HepG2 (cell line): ENCODE data around the gene INHA. TPM values are rescaled to one million over a fixed set of nuclear protein-coding genes. Genes with fewer than 3 reads are reported as not detected.

ENCODE experiments used
- DR1 ChIP-seq: sonication (generic); formaldehyde crosslinking; IDR thresholded peaks from 2 replicates; pipeline ENCODE4 v1.8.0; 2021; ENCODE audit warnings: mild to moderate bottlenecking, missing genetic modification reagents, inconsistent platforms
- E2F2 ChIP-seq: sonication (generic); formaldehyde crosslinking; IDR thresholded peaks from 2 replicates; pipeline ENCODE4 v1.4.0; 2020; ENCODE audit warnings: missing genetic modification reagents, borderline replicate concordance
- KLF11 ChIP-seq: IDR thresholded peaks from 2 replicates; pipeline ENCODE4 v1.6.1; 2016; ENCODE audit warnings: missing compliant biosample characterization
- NFATC3 ChIP-seq: sonication (generic); formaldehyde crosslinking; IDR thresholded peaks from 2 replicates; pipeline ENCODE4 v1.5.1; 2020; ENCODE audit warnings: mild to moderate bottlenecking, missing genetic modification reagents
- PAXIP1 ChIP-seq: sonication (generic); formaldehyde crosslinking; conservative IDR thresholded peaks from 2 replicates; pipeline ENCODE4 v1.4.0; 2020; ENCODE audit warnings: mild to moderate bottlenecking, missing genetic modification reagents, moderate library complexity
- SOX13 ChIP-seq, 3 experiments: fragments of 450-650 bp in 1 of 3; sonication (generic) in 1 of 3; formaldehyde crosslinking in 1 of 3; IDR thresholded peaks in 2 of 3; conservative IDR thresholded peaks in 1 of 3; 2 replicates each; pipeline versions ENCODE4 v1.5.0 to v1.6.1; 2016 to 2020; ENCODE audit warnings: antibody characterized with exemption in 1 of 3, mild to moderate bottlenecking in 1 of 3, missing compliant biosample characterization in 1 of 3, missing genetic modification reagents in 1 of 3, moderate library complexity in 1 of 3
- STAT5B ChIP-seq: sonication (generic); formaldehyde crosslinking; IDR thresholded peaks from 2 replicates; pipeline ENCODE4 v1.4.0; 2020; ENCODE audit warnings: missing genetic modification reagents
- THAP11 ChIP-seq: IDR thresholded peaks from 2 replicates; pipeline ENCODE4 v1.6.1; 2016; ENCODE audit warnings: missing biosample characterization, missing genetic modification reagents
- ZNF660 ChIP-seq: sonication (generic); formaldehyde crosslinking; IDR thresholded peaks from 2 replicates; pipeline ENCODE4 v1.5.1; 2020; ENCODE audit warnings: mild to moderate bottlenecking, low read depth, missing genetic modification reagents, borderline replicate concordance
- ZNF670 ChIP-seq: sonication (generic); formaldehyde crosslinking; IDR thresholded peaks from 2 replicates; pipeline ENCODE4 v1.8.0; 2022; ENCODE audit warnings: mild to moderate bottlenecking, missing genetic modification reagents, borderline replicate concordance
- polyA plus RNA-seq, 8 experiments: library from polyadenylated mRNA; depleted of rRNA in 3 of 8; stranded (reverse) in 7 of 8; unstranded in 1 of 8; fragments of >200 nt; fragmentation: Illumina TruSeq in 4 of 8; extraction: Trizol in 4 of 8; gene quantifications; 2 replicates each; pipeline versions ENCODE4 v1.2.1 to v1.2.3, GENCODE V29; 2011 to 2016; ENCODE audit warnings: low read depth in 4 of 8, missing spikeins in 1 of 8, mixed read lengths in 1 of 8; ENCODE audit not compliant: insufficient read depth in 1 of 8
- total RNA-seq, 5 experiments: library from RNA; depleted of rRNA; stranded (reverse); fragments of >200 nt; fragmentation: Illumina TruSeq; extraction: Trizol; gene quantifications; 2 replicates each; pipeline ENCODE4 v1.2.3, GENCODE V29; 2016; ENCODE audit warnings: low read depth in 1 of 5

The INHA gene
- total and polyA plus RNA-seq, 2 of the 13 experiments (the other 11 are each of a cell fraction or from before 2014, with no cell fraction given) = 4.1 to 15.2 TPM

GRCh38 chr2:219598308-219599078 lies 26.4 kb downstream of the INHA start (continued):
- TF ChIP-seq E2F2 (CRISPR knock-in tag) (no peak; the same call in 1 of the 2 replicates), THAP11 (CRISPR knock-in tag) (no peak), KLF11 (CRISPR knock-in tag) (0 out of 2 replicates have a peak, but pooled peaks have one; percentile 12), SOX13 (IDR thresholded peaks at IDR 0.05) (no peak), SOX13 (CRISPR knock-in tag; conservative IDR thresholded peaks at IDR 0.05 in 1 of 2, IDR thresholded peaks at IDR 0.05 in 1 of 2) (no peak), PAXIP1 (CRISPR knock-in tag) (peak; percentile 67), ZNF660 (no peak), NFATC3 (CRISPR knock-in tag) (no peak), STAT5B (peak; percentile 46; the same call in 1 of the 2 replicates), DR1 (CRISPR knock-in tag) (0 out of 2 replicates have a peak, but pooled peaks have one; percentile 16), ZNF670 (CRISPR knock-in tag) (peak; percentile 73; the same call in 1 of the 2 replicates)
